CD4-positive, alpha-beta T cell (primary cell): ENCODE results near the gene PLEKHA8. TPM values are rescaled to one million over a fixed set of nuclear protein-coding genes. Genes with fewer than 3 reads are reported as not detected.

ENCODE experiments used
- ATAC-seq: fragments of 200-7000 bp; cut with Tn5 transposase; one replicate; pipeline ENCODE4 v1.10.0; 2022; ENCODE audit warnings: mild to moderate bottlenecking; ENCODE audit not compliant: poor library complexity
- CTCF ChIA-PET: fragments of 350-600 bp; sonication (Branson Sonifier 250); formaldehyde crosslinking; loops from one replicate; lab custom pipeline; 2021; ENCODE audit warnings: antibody characterized with exemption, inconsistent platforms; lab: Charles Lee
- POLR2A ChIA-PET: fragments of 350-600 bp; sonication (Branson Sonifier 250); formaldehyde crosslinking; loops from one replicate; lab custom pipeline; 2021; ENCODE audit warnings: antibody characterized with exemption, inconsistent platforms; lab: Charles Lee
- DNase-seq, 14 experiments: peaks; one replicate each; pipeline ENCODE4 v3.0.0-alpha.2; 2013 to 2020; ENCODE audit warnings: mixed read lengths in 2 of 14
- H3K27ac ChIP-seq, 2 donors: one replicate each; pipeline versions ENCODE4 v1.5.1 to v1.7.0; 2013; ENCODE audit warnings: low read length in 2 of 2, low read depth in 1 of 2, mild to moderate bottlenecking in 1 of 2
- H3K27me3 ChIP-seq, 2 experiments: 1 replicate in 1 of 2; 2 replicates in 1 of 2; pipeline versions ENCODE4 v1.6.1 to v1.7.0; 2013; ENCODE audit warnings: low read length in 2 of 2, control low read depth in 1 of 2, mild to moderate bottlenecking in 1 of 2, moderate library complexity in 1 of 2; ENCODE audit not compliant: insufficient read depth in 2 of 2, control insufficient read depth in 1 of 2
- H3K36me3 ChIP-seq: one replicate; pipeline ENCODE4 v1.6.1; 2013; ENCODE audit warnings: low read length, control low read depth; ENCODE audit not compliant: insufficient read depth
- H3K4me1 ChIP-seq: one replicate; pipeline ENCODE4 v1.6.1; 2013; ENCODE audit warnings: low read length, control low read depth; ENCODE audit not compliant: insufficient read depth
- H3K4me3 ChIP-seq: one replicate; pipeline ENCODE4 v1.5.1; 2013; ENCODE audit warnings: mild to moderate bottlenecking, low read length, moderate library complexity
- H3K9me3 ChIP-seq, 2 experiments: 1 replicate in 1 of 2; 2 replicates in 1 of 2; pipeline versions ENCODE4 v1.6.1 to v1.7.0; 2013; ENCODE audit warnings: low read length in 2 of 2, mild to moderate bottlenecking in 2 of 2, control low read depth in 1 of 2, moderate library complexity in 1 of 2; ENCODE audit not compliant: control insufficient read depth in 1 of 2, insufficient read depth in 1 of 2
- H3K27ac Mint-ChIP-seq: one replicate; pipeline ENCODE4 v1.8.0; 2020; ENCODE audit warnings: mixed read lengths
- H3K27me3 Mint-ChIP-seq: one replicate; pipeline ENCODE4 v1.8.0; 2021; ENCODE audit warnings: mixed read lengths
- H3K36me3 Mint-ChIP-seq: one replicate; pipeline ENCODE4 v1.8.0; 2021; ENCODE audit warnings: low read depth, mixed read lengths
- H3K4me1 Mint-ChIP-seq: one replicate; pipeline ENCODE4 v1.8.0; 2021; ENCODE audit warnings: low read depth, mixed read lengths
- H3K4me3 Mint-ChIP-seq: one replicate; pipeline ENCODE4 v1.8.0; 2020; ENCODE audit warnings: mild to moderate bottlenecking, mixed read lengths
- H3K9me3 Mint-ChIP-seq: one replicate; pipeline ENCODE4 v1.8.0; 2020; ENCODE audit warnings: mixed read lengths
- CTCF ChIP-seq: fragments of 200-600 bp; IDR thresholded peaks from one replicate; pipeline ENCODE4 v1.8.0; 2022; ENCODE audit warnings: antibody characterized with exemption, mild to moderate bottlenecking
- intact Hi-C, 2 experiments: fragments of 100-400 bp; cut with DNase I in 1 of 2; cut with micrococcal nuclease in 1 of 2; formaldehyde crosslinking; loops; one replicate each; pipeline versions ENCODE4 v1.15.1 to v1.9.0; 2023 to 2025; cut with DNase I, micrococcal nuclease
- total RNA-seq, 174 experiments: library from RNA in 2 of 174; stranded (reverse) in 2 of 174; gene quantifications; one replicate each; pipeline ENCODE4 v1.2.3 and lab custom pipeline; 2021 to 2026

Gene PLEKHA8
- total RNA-seq, 2 experiments from 2014 or later = 7.0 to 7.4 TPM

- H3K9me3 Mint-ChIP-seq = no peaks in the 10 kb centered on the region
- H3K27me3 ChIP-seq = no peaks in the 10 kb centered on the region
- H3K27ac Mint-ChIP-seq = no peak overlapping the region
- H3K36me3 Mint-ChIP-seq = no peaks in the 10 kb centered on the region
- DNase-seq (no peak), ATAC-seq (no peak)
- ChIA-PET POLR2A (no interaction called here), CTCF (no interaction called here)
- no peak overlapping the region for H3K27ac ChIP-seq
- TF ChIP-seq CTCF = no peak
- H3K4me1 ChIP-seq = peaks cover 25% of the 10 kb centered on the region
- no peaks in the 10 kb centered on the region for H3K36me3 ChIP-seq
- intact Hi-C loops = loop anchor here (5.0 to 10.0 kb wide), 3 partner anchors 194 to 402 kb away; no protein-coding TSS in a partner anchor
- no peak overlapping the region for H3K4me3 ChIP-seq
- H3K27me3 Mint-ChIP-seq = no peaks in the 10 kb centered on the region
- H3K4me3 Mint-ChIP-seq = no peak overlapping the region
- H3K9me3 ChIP-seq = no peaks in the 10 kb centered on the region
- peaks cover 70% of the 10 kb centered on the region for H3K4me1 Mint-ChIP-seq
These were observed 132.1 kb downstream of the PLEKHA8 start for GRCh38 chr7:30160329-30160728.

GRCh38 chr7:30162133-30162532 lies 133.9 kb downstream of the PLEKHA8 start:
- H3K36me3 Mint-ChIP-seq = no peaks in the 10 kb centered on the region
- ChIA-PET POLR2A (interaction anchor here (1.0 to 2.4 kb wide), 2 partner anchors 13 to 27 kb away, joined by 3 to 12 read pairs; partner anchors contain the start of gene MTURN), CTCF (no interaction called here)
- no peaks in the 10 kb centered on the region for H3K27me3 ChIP-seq
- TF ChIP-seq CTCF = no peak
- no peak for DNase-seq
- H3K27me3 Mint-ChIP-seq = no peaks in the 10 kb centered on the region
- H3K4me1 ChIP-seq = peaks cover 18% of the 10 kb centered on the region
- peaks cover 59% of the 10 kb centered on the region for H3K4me1 Mint-ChIP-seq
- H3K9me3 ChIP-seq = no peaks in the 10 kb centered on the region
- intact Hi-C loops = loop anchor here (5.0 to 10.0 kb wide), 3 partner anchors 193 to 400 kb away; no protein-coding TSS in a partner anchor
- H3K9me3 Mint-ChIP-seq = no peaks in the 10 kb centered on the region
- no peak overlapping the region for H3K4me3 ChIP-seq
- H3K4me3 Mint-ChIP-seq = peak overlapping the region; percentile 52
- no peak overlapping the region for H3K27ac ChIP-seq
- H3K27ac Mint-ChIP-seq = peak overlapping the region; percentile 70
- no peak for ATAC-seq
- no peaks in the 10 kb centered on the region for H3K36me3 ChIP-seq

GRCh38 chr7:30162622-30163124 lies 134.5 kb downstream of the PLEKHA8 start:
- peaks cover 14% of the 10 kb centered on the region for H3K4me1 ChIP-seq
- ATAC-seq (peak; percentile 80), DNase-seq (peak in 2 of 14 experiments; percentile 22 to 25)
- ChIA-PET CTCF (no interaction called here), POLR2A (interaction anchor here (1.0 to 2.4 kb wide), 2 partner anchors 14 to 28 kb away, joined by 3 to 12 read pairs; partner anchors contain the start of gene MTURN)
- intact Hi-C loops = loop anchor here (5.0 to 10.0 kb wide), 3 partner anchors 192 to 400 kb away; no protein-coding TSS in a partner anchor
- no peak for TF ChIP-seq CTCF
- Mint-ChIP-seq H3K4me3 (peak overlapping the region; percentile 52), H3K36me3 (no peaks in the 10 kb centered on the region), H3K27me3 (no peaks in the 10 kb centered on the region), H3K27ac (peak overlapping the region; percentile 70), H3K9me3 (no peaks in the 10 kb centered on the region), H3K4me1 (peaks cover 53% of the 10 kb centered on the region)
- no peak overlapping the region for H3K4me3 ChIP-seq
- no peaks in the 10 kb centered on the region for H3K9me3 ChIP-seq
- H3K36me3 ChIP-seq = no peaks in the 10 kb centered on the region
- H3K27ac ChIP-seq = no peak overlapping the region
- H3K27me3 ChIP-seq = no peaks in the 10 kb centered on the region
